ENCODE results near the gene RACGAP1. TPM values are rescaled to one million over a fixed set of nuclear protein-coding genes. Genes with fewer than 3 reads are reported as not detected.
A peak's percentile ranks its signal among the peaks of the same experiment; 100 is the strongest.

Gene RACGAP1
- total RNA-seq, 1 donor from 2014 or later: 18.8 TPM

DNA sequence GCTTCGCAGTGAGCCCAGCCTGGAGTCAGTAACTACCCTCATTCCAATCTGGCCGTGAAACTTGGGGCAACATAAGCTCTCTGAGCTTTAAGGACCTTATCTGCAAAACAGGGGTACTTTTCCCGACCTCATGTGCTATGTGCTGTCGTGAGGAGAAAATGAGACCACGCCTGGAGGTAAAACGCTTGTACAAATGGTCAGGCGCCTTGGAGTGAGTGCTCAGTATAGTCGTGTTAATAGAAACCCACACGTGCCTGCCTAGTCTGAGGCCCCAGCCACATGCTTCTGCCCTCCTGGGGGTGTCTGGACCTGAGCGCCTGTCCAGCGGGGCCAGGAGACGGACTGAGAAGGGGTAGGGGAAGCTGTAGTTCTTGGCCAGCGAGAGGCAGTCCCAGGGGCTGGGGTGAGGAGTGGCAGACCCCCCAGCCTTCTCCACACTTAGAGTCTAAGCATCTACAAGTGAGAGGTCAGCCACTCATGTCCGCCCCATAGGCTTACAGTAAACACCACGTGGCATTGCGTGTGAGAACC lies 58.7 kb downstream of the RACGAP1 start:
- FAIRE-seq (no peak), DNase-seq (ENCODE audit: low read depth) (no peak)
- H3K27me3 Mint-ChIP-seq (ENCODE audit: low read depth, unreplicated experiment): peaks cover 44% of the 10 kb centered on the region
- Histone ChIP-seq H3K27ac (ENCODE audit: low read depth, low read length) (no peak overlapping the region), H3K9ac (ENCODE audit: low read length) (no peak overlapping the region), H3K36me3 (ENCODE audit: insufficient read depth, low read length) (no peaks in the 10 kb centered on the region), H3K4me2 (ENCODE audit: low read length) (peak overlapping the region; percentile 87), H3K4me3 (ENCODE audit: insufficient read depth, low read depth, low read length) (no peak overlapping the region), H3K27me3 (ENCODE audit: insufficient read depth, low read length) (peaks cover 23% of the 10 kb centered on the region), H3K9me3 (ENCODE audit: insufficient read depth, low read depth, low read length) (no peaks in the 10 kb centered on the region), H2AFZ (ENCODE audit: low read depth, low read length) (no peak overlapping the region), H4K20me1 (ENCODE audit: insufficient read depth, low read length) (no peaks in the 10 kb centered on the region), H3K79me2 (ENCODE audit: insufficient read depth, low read length) (no peaks in the 10 kb centered on the region), H3K4me1 (ENCODE audit: insufficient read depth, low read length) (peaks cover 7% of the 10 kb centered on the region)
- no peaks in the 10 kb centered on the region for H3K4me1 Mint-ChIP-seq (ENCODE audit: low read depth, unreplicated experiment)
- peak overlapping the region; percentile 69 for H3K27ac Mint-ChIP-seq (ENCODE audit: unreplicated experiment)
- no peaks in the 10 kb centered on the region for H3K9me3 Mint-ChIP-seq (ENCODE audit: unreplicated experiment)
- peaks cover 1% of the 10 kb centered on the region for H3K36me3 Mint-ChIP-seq (ENCODE audit: low read depth, unreplicated experiment)
- no peak overlapping the region for H3K4me3 Mint-ChIP-seq (ENCODE audit: unreplicated experiment)
- TF ChIP-seq EZH2 (IDR thresholded peaks at IDR 0.05; ENCODE audit: insufficient read depth, low read length): no peak
- TF ChIP-seq, protein P1, sequence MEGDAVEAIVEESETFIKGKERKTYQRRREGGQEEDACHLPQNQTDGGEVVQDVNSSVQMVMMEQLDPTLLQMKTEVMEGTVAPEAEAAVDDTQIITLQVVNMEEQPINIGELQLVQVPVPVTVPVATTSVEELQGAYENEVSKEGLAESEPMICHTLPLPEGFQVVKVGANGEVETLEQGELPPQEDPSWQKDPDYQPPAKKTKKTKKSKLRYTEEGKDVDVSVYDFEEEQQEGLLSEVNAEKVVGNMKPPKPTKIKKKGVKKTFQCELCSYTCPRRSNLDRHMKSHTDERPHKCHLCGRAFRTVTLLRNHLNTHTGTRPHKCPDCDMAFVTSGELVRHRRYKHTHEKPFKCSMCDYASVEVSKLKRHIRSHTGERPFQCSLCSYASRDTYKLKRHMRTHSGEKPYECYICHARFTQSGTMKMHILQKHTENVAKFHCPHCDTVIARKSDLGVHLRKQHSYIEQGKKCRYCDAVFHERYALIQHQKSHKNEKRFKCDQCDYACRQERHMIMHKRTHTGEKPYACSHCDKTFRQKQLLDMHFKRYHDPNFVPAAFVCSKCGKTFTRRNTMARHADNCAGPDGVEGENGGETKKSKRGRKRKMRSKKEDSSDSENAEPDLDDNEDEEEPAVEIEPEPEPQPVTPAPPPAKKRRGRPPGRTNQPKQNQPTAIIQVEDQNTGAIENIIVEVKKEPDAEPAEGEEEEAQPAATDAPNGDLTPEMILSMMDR (IDR thresholded peaks at IDR 0.05; ENCODE audit: insufficient read depth, low read depth, low read length): no peak

DNA sequence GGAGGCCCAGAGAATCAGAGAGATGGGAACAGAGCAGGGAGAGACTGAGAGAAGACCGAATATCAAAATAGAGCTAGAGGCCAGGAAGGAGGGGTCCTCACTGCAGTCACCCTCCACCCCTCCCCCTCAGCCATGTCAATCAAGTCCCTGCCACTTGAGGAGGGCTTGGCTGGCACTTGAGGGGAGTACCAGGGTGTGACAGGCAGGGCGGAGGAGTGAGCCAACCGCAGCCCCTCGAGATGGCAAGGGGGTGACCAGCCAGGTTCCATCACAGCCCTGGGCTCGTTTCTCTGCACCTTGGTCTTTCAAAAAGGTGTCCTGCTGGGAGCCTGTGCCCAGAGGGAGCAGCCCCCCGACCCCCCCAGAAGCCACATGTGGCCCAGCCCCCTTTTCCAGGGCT lies 59.5 kb downstream of the RACGAP1 start:
- Histone ChIP-seq H3K27ac (ENCODE audit: low read depth, low read length) (no peak overlapping the region), H2AFZ (ENCODE audit: low read depth, low read length) (no peak overlapping the region), H3K4me2 (ENCODE audit: low read length) (no peak overlapping the region), H3K4me3 (ENCODE audit: insufficient read depth, low read depth, low read length) (no peak overlapping the region), H3K9me3 (ENCODE audit: insufficient read depth, low read depth, low read length) (no peaks in the 10 kb centered on the region), H3K4me1 (ENCODE audit: insufficient read depth, low read length) (peaks cover 7% of the 10 kb centered on the region), H3K79me2 (ENCODE audit: insufficient read depth, low read length) (no peaks in the 10 kb centered on the region), H3K27me3 (ENCODE audit: insufficient read depth, low read length) (peaks cover 22% of the 10 kb centered on the region), H3K36me3 (ENCODE audit: insufficient read depth, low read length) (no peaks in the 10 kb centered on the region), H4K20me1 (ENCODE audit: insufficient read depth, low read length) (no peaks in the 10 kb centered on the region), H3K9ac (ENCODE audit: low read length) (no peak overlapping the region)
- FAIRE-seq (no peak), DNase-seq (ENCODE audit: low read depth) (no peak)
- Mint-ChIP-seq H3K27me3 (ENCODE audit: low read depth, unreplicated experiment) (peaks cover 44% of the 10 kb centered on the region), H3K36me3 (ENCODE audit: low read depth, unreplicated experiment) (peaks cover 1% of the 10 kb centered on the region), H3K27ac (ENCODE audit: unreplicated experiment) (no peak overlapping the region), H3K4me1 (ENCODE audit: low read depth, unreplicated experiment) (no peaks in the 10 kb centered on the region), H3K4me3 (ENCODE audit: unreplicated experiment) (no peak overlapping the region), H3K9me3 (ENCODE audit: unreplicated experiment) (no peaks in the 10 kb centered on the region)
- TF ChIP-seq, protein P1 (IDR thresholded peaks at IDR 0.05; ENCODE audit: insufficient read depth, low read depth, low read length): no peak
- no peak for TF ChIP-seq EZH2 (IDR thresholded peaks at IDR 0.05; ENCODE audit: insufficient read depth, low read length)

DNA sequence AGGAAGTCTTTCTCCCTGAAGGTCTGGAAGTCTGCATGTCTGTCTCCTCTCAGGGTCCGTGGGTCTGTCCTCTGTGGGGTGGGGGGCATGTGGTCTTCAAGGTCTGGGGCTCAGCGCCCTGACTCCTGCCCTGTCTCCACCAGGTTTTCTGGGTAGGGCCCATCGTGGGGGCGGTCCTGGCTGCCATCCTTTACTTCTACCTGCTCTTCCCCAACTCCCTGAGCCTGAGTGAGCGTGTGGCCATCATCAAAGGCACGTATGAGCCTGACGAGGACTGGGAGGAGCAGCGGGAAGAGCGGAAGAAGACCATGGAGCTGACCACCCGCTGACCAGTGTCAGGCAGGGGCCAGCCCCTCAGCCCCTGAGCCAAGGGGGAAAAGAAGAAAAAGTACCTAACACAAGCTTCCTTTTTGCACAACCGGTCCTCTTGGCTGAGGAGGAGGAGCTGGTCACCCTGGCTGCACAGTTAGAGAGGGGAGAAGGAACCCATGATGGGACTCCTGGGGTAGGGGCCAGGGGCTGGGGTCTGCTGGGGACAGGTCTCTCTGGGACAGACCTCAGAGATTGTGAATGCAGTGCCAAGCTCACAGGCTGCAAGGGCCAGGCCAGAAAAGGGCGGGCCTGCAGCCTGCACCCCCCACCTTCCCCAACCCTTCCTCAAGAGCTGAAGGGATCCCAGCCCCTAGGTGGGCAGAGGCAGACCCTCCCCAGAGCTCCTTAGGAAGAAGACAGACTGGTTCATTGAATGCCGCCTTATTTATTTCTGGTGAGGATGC lies 60.3 kb downstream of the RACGAP1 start:
- H3K4me3 ChIP-seq (ENCODE audit: insufficient read depth, low read depth, low read length): no peak overlapping the region
- H3K27me3 ChIP-seq (ENCODE audit: insufficient read depth, low read length): peaks cover 27% of the 10 kb centered on the region
- H3K4me1 ChIP-seq (ENCODE audit: insufficient read depth, low read length): peaks cover 7% of the 10 kb centered on the region
- TF ChIP-seq EZH2 (IDR thresholded peaks at IDR 0.05; ENCODE audit: insufficient read depth, low read length): no peak
- no peak overlapping the region for H2AFZ ChIP-seq (ENCODE audit: low read depth, low read length)
- DNase-seq (ENCODE audit: low read depth) (no peak), FAIRE-seq (no peak)
- Mint-ChIP-seq H3K27me3 (ENCODE audit: low read depth, unreplicated experiment) (peaks cover 52% of the 10 kb centered on the region), H3K4me1 (ENCODE audit: low read depth, unreplicated experiment) (peaks cover 7% of the 10 kb centered on the region), H3K4me3 (ENCODE audit: unreplicated experiment) (no peak overlapping the region), H3K9me3 (ENCODE audit: unreplicated experiment) (peaks cover 2% of the 10 kb centered on the region), H3K27ac (ENCODE audit: unreplicated experiment) (no peak overlapping the region), H3K36me3 (ENCODE audit: low read depth, unreplicated experiment) (peaks cover 7% of the 10 kb centered on the region)
- no peak overlapping the region for H3K27ac ChIP-seq (ENCODE audit: low read depth, low read length)
- H3K9ac ChIP-seq (ENCODE audit: low read length): no peak overlapping the region
- no peak overlapping the region for H3K4me2 ChIP-seq (ENCODE audit: low read length)
- H3K9me3 ChIP-seq (ENCODE audit: insufficient read depth, low read depth, low read length): no peaks in the 10 kb centered on the region
- H3K36me3 ChIP-seq (ENCODE audit: insufficient read depth, low read length): no peaks in the 10 kb centered on the region
- peaks cover 4% of the 10 kb centered on the region for H4K20me1 ChIP-seq (ENCODE audit: insufficient read depth, low read length)
- H3K79me2 ChIP-seq (ENCODE audit: insufficient read depth, low read length): no peaks in the 10 kb centered on the region

All from astrocyte (in vitro differentiated cells and primary cell).